AG09319 (cell line): ENCODE data around the gene CDH4.

Source experiments
- DNase-seq: peaks from one replicate; pipeline ENCODE4 v3.0.0-alpha.2; 2010; ENCODE audit warnings: low read depth; ENCODE audit errors: extremely low read depth
- TF ChIP-seq, protein P1 (sequence below): IDR thresholded peaks from 2 replicates; pipeline ENCODE4 v1.5.1; 2011; ENCODE audit warnings: low read depth, mild to moderate bottlenecking, inconsistent platforms, low read length, moderate library complexity

The CDH4 gene

DNA sequence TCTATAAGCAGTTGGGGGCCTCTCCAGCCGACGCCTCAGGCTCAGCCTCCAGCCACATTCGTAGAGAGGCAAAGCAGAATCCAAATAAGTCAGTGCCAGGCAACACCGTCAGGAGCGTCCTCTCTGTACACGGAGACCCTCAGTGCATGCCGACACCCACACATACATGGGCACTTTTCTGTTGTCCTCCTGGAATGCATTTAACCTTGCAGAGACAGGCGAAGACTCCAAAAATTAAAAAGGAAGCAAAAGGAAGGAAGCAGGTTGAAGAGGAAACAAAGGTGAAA is 487.7 kb downstream of the CDH4 start:
- no peak for DNase-seq
- TF ChIP-seq, protein P1, sequence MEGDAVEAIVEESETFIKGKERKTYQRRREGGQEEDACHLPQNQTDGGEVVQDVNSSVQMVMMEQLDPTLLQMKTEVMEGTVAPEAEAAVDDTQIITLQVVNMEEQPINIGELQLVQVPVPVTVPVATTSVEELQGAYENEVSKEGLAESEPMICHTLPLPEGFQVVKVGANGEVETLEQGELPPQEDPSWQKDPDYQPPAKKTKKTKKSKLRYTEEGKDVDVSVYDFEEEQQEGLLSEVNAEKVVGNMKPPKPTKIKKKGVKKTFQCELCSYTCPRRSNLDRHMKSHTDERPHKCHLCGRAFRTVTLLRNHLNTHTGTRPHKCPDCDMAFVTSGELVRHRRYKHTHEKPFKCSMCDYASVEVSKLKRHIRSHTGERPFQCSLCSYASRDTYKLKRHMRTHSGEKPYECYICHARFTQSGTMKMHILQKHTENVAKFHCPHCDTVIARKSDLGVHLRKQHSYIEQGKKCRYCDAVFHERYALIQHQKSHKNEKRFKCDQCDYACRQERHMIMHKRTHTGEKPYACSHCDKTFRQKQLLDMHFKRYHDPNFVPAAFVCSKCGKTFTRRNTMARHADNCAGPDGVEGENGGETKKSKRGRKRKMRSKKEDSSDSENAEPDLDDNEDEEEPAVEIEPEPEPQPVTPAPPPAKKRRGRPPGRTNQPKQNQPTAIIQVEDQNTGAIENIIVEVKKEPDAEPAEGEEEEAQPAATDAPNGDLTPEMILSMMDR = no peak

- TF ChIP-seq, protein P1 = no peak
- no peak for DNase-seq
Measured at GRCh38 chr20:61742097-61742825, 490.2 kb downstream of the CDH4 start.

- TF ChIP-seq, protein P1 = no peak
- DNase-seq = no peak
Measured at GRCh38 chr20:61743606-61744005, 491.5 kb downstream of the CDH4 start.

GRCh38 chr20:61744691-61745396 is 492.8 kb downstream of the CDH4 start:
- no peak for DNase-seq
- TF ChIP-seq, protein P1 = no peak

- DNase-seq = no peak
- TF ChIP-seq, protein P1 = no peak
Measured at GRCh38 chr20:61745397-61746146, 493.5 kb downstream of the CDH4 start.

GRCh38 chr20:61746147-61746646 is 494.1 kb downstream of the CDH4 start:
- TF ChIP-seq, protein P1 = no peak

DNA sequence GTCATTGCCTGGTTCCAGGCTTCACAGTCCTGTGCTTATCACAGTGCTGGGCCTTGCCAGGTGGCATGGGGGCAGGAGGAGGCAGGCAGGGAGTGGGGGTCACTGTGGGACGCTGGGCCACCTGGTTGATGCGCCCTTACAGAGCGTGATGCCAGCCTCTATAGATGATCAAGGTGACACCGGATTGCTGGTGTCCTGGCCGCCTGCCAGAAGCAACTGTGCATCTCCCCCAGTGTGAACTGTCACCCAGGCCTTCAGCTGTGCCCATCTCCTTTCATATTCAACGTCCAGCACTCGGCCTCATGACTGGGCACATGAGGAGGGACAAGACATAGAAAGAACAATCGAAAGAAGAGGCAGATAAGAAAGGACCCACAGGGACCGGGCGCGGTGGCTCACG is 494.7 kb downstream of the CDH4 start:
- no peak for DNase-seq
- TF ChIP-seq, protein P1 = no peak

More at GRCh38 chr20:61746147-61746646, 494.1 kb downstream of the CDH4 start:
- no peak for DNase-seq
